Motor neuron (in vitro differentiated cells): ENCODE results near the gene CLEC18A. TPM values are rescaled to one million over a fixed set of nuclear protein-coding genes. Genes with fewer than 3 reads are reported as not detected.

Experiments used
- ATAC-seq, 8 experiments: fragments of 200-7000 bp; cut with Tn5 transposase; replicated peaks in 6 of 8; 2 replicates each; pipeline ENCODE4 v1.8.0; 2021; ENCODE audit warnings: mild to moderate bottlenecking in 8 of 8, moderate library complexity in 8 of 8
- H3K27ac ChIP-seq, 2 donors: fragments of 250-450 bp; sonication (Bioruptor Pico); 2 replicates each; pipeline ENCODE4 v1.9.0; 2021; ENCODE audit warnings: antibody characterized with exemption in 2 of 2, mild to moderate bottlenecking in 2 of 2, moderate library complexity in 1 of 2
- H3K4me1 ChIP-seq, 2 donors: fragments of 250-450 bp; sonication (Bioruptor Pico); replicated peaks in 1 of 2; 2 replicates each; pipeline ENCODE4 v1.6.1; 2021; ENCODE audit warnings: antibody characterized with exemption in 2 of 2, mild to moderate bottlenecking in 2 of 2, moderate library complexity in 1 of 2
- H3K4me3 ChIP-seq, 5 donors: fragments of 250-450 bp; sonication (Bioruptor Pico); 2 replicates each; pipeline ENCODE4 v1.9.0; 2021; ENCODE audit warnings: antibody characterized with exemption in 5 of 5, mild to moderate bottlenecking in 5 of 5, moderate library complexity in 4 of 5
- whole genome bisulfite sequencing, 10 experiments: fragments of 450-650 bp; shearing (Covaris generic); methylation state at CpG; one replicate each; pipeline ENCODE4 v1.0.0; 2022; 5-methylcytosine and 5-hydroxymethylcytosine counted together
- in situ Hi-C, 9 experiments: fragments of 400-800 bp; cut with MboI; loops; one replicate each; pipeline ENCODE4 v1.15.0; 2021; ENCODE audit warnings: low sequenced_read_pairs in 9 of 9, low pct_unique_long_range_greater_than_20kb in 2 of 9; ENCODE audit not compliant: unreplicated experiment in 9 of 9
- total RNA-seq, 8 experiments: library from RNA; unstranded; fragments of 300-600 nt; gene quantifications; 2 replicates each; pipeline versions ENCODE4 v1.2.3 to v1.2.4, GENCODE V29; 2022

The CLEC18A gene
- total RNA-seq, 8 experiments from 2014 or later, result 0.71 to 4.8 (median 1.5) TPM

DNA sequence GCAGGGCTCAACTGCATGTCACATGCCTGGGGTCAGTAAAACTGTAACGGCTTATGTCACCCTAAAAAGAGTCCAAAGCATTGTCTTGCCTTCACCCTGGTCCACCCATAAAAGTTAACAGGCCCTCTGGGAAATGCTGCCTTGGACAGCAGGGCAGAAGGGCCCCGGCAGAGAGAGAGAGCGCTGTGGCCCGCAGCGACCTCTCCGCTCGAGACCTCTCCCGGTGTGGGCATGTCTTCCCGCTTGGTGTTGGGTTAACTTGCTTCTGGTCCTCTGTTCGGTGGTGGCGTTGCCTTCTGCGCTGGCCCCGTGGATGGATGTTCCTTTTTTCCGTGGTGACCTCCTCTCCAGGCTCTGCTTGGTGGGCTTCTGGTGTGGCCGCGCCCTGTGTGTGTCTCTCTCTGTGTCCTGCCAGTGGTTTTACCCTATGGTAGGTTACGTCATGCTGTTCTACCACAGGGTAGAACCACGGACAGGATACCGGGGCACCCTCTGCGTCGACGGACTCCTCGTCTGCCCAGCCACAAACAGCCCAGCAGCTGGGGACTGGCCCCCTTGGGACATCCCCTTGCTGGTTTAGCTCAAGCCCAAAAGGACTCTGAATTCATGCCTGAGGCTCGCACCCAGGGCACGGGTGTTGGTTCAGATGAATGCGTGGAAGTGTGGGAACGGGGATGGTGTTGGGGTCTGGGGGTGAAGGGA is 18.3 kb upstream of the CLEC18A start:
- H3K4me3 ChIP-seq, result no peak overlapping the region
- ATAC-seq, result no peak
- H3K27ac ChIP-seq, result no peak overlapping the region
- in situ Hi-C loops, result loop anchor here in 3 of 9 experiments (10.0 to 25.0 kb wide), 2 partner anchors 121 to 138 kb away; no protein-coding TSS in a partner anchor
- peaks cover 0 to 2% of the 10 kb centered on the region in 2 donors for H3K4me1 ChIP-seq
- 91 to 100% (median 100%) methylated on average over 1 to 7 of the region's 27 CpGs; no CpG with 5 or more reads in 5 of the 10 experiments for WGBS, 10 experiments

DNA sequence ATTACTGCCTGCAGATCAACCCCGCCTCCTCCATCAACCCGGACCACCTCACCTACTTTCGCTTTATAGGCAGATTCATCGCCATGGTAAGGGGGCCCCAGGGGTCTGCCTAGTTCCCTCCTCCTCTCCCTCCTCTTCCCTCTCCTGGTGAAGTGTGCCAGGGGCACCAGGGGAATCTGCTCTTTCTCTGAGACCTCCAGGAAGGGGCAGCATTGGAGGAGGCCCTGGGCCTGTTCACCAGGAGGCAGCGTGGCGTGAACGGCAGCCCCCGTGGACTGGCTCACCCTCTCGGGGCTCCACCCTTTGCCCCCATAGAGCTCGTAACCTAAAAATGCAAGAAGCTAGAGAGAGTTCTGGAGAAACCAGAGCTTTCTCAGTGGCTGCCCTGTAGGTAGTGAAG is 17.1 kb upstream of the CLEC18A start:
- ATAC-seq, result peak in 1 of 8 experiments; percentile 27
- no peak overlapping the region for H3K27ac ChIP-seq
- 0 to 100% (median 92%) methylated on average over 1 to 8 of the region's 10 CpGs; no CpG with 5 or more reads in 4 of the 10 experiments for WGBS, 10 experiments

GRCh38 chr16:69934751-69935150 is 16.4 kb upstream of the CLEC18A start:
- peaks cover 0 to 2% of the 10 kb centered on the region in 2 donors for H3K4me1 ChIP-seq
- no peak overlapping the region for H3K4me3 ChIP-seq
- 93 to 100% (median 94%) methylated on average over 1 to 16 of the region's 17 CpGs; no CpG with 5 or more reads in 4 of the 10 experiments for WGBS, 10 experiments
- in situ Hi-C loops, result loop anchor here in 3 of 9 experiments (10.0 to 25.0 kb wide), 2 partner anchors 122 to 140 kb away; no protein-coding TSS in a partner anchor
- no peak overlapping the region for H3K27ac ChIP-seq
- ATAC-seq, result no peak

More for the DNA sequence above, 17.1 kb upstream of the CLEC18A start:
- H3K4me3 ChIP-seq, result no peak overlapping the region
- in situ Hi-C loops, result loop anchor here in 3 of 9 experiments (10.0 to 25.0 kb wide), 2 partner anchors 122 to 139 kb away; no protein-coding TSS in a partner anchor
- H3K4me1 ChIP-seq, result peaks cover 0 to 2% of the 10 kb centered on the region in 2 donors

GRCh38 chr16:69935278-69935711 is 15.8 kb upstream of the CLEC18A start:
- no peak for ATAC-seq
- in situ Hi-C loops, result loop anchor here in 3 of 9 experiments (10.0 to 25.0 kb wide), 2 partner anchors 123 to 140 kb away; no protein-coding TSS in a partner anchor
- no peak overlapping the region for H3K27ac ChIP-seq
- WGBS, 10 experiments, result 15 to 100% (median 90%) methylated on average over 1 to 4 of the region's 19 CpGs; no CpG with 5 or more reads in 5 of the 10 experiments
- H3K4me3 ChIP-seq, result no peak overlapping the region
- H3K4me1 ChIP-seq, result no peaks in the 10 kb centered on the region

GRCh38 chr16:69935740-69936139 is 15.4 kb upstream of the CLEC18A start:
- Histone ChIP-seq H3K27ac (no peak overlapping the region), H3K4me3 (no peak overlapping the region), H3K4me1 (no peaks in the 10 kb centered on the region)
- in situ Hi-C loops, result loop anchor here in 3 of 9 experiments (10.0 to 25.0 kb wide), 2 partner anchors 123 to 141 kb away; no protein-coding TSS in a partner anchor
- ATAC-seq, result no peak
- WGBS, 10 experiments, result 60 to 100% (median 86%) methylated on average over 1 to 4 of the region's 10 CpGs; no CpG with 5 or more reads in 7 of the 10 experiments

GRCh38 chr16:69936252-69936651 is 14.9 kb upstream of the CLEC18A start:
- 80 to 100% (median 96%) methylated on average over 1 to 12 of the region's 16 CpGs; no CpG with 5 or more reads in 5 of the 10 experiments for WGBS, 10 experiments
- Histone ChIP-seq H3K27ac (no peak overlapping the region), H3K4me3 (no peak overlapping the region), H3K4me1 (peaks cover 0 to 3% of the 10 kb centered on the region in 2 donors)
- no peak for ATAC-seq
- in situ Hi-C loops, result loop anchor here in 3 of 9 experiments (10.0 to 25.0 kb wide), 2 partner anchors 124 to 141 kb away; no protein-coding TSS in a partner anchor

- H3K4me3 ChIP-seq, result no peak overlapping the region
- H3K27ac ChIP-seq, result no peak overlapping the region
- 95 to 100% methylated on average over 4 to 10 of the region's 21 CpGs; no CpG with 5 or more reads in 8 of the 10 experiments for WGBS, 10 experiments
- H3K4me1 ChIP-seq, result peaks cover 0 to 8% of the 10 kb centered on the region in 2 donors
- in situ Hi-C loops, result loop anchor here in 3 of 9 experiments (10.0 to 25.0 kb wide), 2 partner anchors 124 to 142 kb away; no protein-coding TSS in a partner anchor
- no peak for ATAC-seq
Observed at GRCh38 chr16:69936751-69937211, 14.4 kb upstream of the CLEC18A start.

DNA sequence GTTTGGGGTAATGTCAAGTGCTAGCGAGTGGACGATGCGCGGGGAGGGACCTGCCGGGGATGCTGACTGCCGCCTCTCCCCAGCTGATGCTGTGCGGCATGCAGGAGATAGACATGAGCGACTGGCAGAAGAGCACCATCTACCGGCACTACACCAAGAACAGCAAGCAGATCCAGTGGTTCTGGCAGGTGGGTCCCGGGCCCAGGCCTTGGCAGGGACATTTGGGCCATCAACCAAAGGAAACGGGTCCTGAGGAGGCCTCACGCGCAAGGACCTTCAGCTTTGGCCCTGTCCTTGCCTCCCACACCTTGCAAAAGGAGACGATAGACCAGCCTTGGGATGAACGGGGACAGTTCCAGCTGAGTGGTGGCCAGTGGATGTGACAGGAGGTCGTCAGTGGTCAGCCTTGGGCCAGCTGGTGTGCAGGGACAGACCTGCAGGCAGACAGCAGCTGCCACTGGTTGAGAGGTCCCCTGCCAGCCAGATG is 13.6 kb upstream of the CLEC18A start:
- peak in 2 of 8 experiments; percentile 25 to 32 for ATAC-seq
- 62 to 87% (median 82%) methylated on average over 2 to 13 of the region's 16 CpGs; no CpG with 5 or more reads in 3 of the 10 experiments for WGBS, 10 experiments
- Histone ChIP-seq H3K27ac (no peak overlapping the region), H3K4me1 (peaks cover 0 to 9% of the 10 kb centered on the region in 2 donors), H3K4me3 (no peak overlapping the region)
- in situ Hi-C loops, result loop anchor here in 3 of 9 experiments (10.0 to 25.0 kb wide), 2 partner anchors 125 to 143 kb away; no protein-coding TSS in a partner anchor

DNA sequence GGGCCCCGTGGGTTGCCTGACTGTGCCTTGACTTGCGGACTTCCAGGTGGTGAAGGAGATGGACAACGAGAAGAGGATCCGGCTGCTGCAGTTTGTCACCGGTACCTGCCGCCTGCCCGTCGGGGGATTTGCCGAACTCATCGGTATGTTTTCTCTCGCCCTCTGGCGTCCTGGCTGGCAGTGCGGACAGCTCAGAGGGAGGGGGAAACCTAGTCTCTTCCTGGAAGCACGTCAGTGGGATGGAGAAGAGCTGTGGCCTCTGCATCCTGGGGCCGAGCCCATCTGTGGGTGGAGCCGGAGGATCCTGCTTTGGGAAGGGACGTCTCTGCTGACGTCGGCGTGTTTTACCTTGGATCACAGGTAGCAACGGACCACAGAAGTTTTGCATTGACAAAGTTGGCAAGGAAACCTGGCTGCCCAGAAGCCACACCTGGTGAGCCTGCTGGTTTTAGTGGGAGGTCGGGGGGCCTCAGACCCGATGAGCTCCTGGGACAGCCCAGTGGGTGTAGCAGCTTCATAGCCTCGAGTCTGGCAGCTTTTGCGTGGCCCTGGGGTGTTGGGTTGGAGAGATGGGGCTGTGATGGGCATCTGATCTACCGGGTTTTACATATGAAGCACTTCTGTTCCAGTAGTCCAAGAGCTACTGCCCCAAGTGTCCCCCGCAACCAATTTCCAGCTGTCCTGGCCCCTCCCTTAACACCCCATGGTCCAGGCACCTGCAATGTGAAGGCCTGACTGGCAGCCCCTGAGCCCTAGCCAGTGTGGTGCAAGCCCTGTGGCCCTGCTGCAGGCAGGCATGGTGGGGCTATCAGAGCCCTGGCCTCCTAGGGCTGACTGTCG is 11.9 kb upstream of the CLEC18A start:
- no peak overlapping the region for H3K27ac ChIP-seq
- no peak overlapping the region for H3K4me3 ChIP-seq
- in situ Hi-C loops, result loop anchor here in 3 of 9 experiments (10.0 to 25.0 kb wide), 2 partner anchors 127 to 144 kb away; no protein-coding TSS in a partner anchor
- ATAC-seq, result no peak
- peaks cover 5 to 16% of the 10 kb centered on the region in 2 donors for H3K4me1 ChIP-seq
- 89 to 100% (median 97%) methylated on average over 3 to 11 of the region's 28 CpGs; no CpG with 5 or more reads in 7 of the 10 experiments for WGBS, 10 experiments

DNA sequence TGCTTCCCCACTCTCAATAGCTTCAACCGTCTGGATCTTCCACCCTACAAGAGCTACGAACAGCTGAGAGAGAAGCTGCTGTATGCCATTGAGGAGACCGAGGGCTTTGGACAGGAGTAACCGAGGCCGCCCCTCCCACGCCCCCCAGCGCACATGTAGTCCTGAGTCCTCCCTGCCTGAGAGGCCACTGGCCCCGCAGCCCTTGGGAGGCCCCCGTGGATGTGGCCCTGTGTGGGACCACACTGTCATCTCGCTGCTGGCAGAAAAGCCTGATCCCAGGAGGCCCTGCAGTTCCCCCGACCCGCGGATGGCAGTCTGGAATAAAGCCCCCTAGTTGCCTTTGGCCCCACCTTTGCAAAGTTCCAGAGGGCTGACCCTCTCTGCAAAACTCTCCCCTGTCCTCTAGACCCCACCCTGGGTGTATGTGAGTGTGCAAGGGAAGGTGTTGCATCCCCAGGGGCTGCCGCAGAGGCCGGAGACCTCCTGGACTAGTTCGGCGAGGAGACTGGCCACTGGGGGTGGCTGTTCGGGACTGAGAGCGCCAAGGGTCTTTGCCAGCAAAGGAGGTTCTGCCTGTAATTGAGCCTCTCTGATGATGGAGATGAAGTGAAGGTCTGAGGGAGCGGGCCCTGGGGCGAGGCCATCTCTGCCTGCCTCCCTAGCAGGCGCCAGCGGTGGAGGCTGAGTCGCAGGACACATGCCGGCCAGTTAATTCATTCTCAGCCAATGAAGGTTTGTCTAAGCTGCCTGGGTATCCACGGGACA is 11.1 kb upstream of the CLEC18A start:
- in situ Hi-C loops, result loop anchor here in 3 of 9 experiments (10.0 to 25.0 kb wide), 2 partner anchors 128 to 145 kb away; no protein-coding TSS in a partner anchor
- peaks cover 5 to 16% of the 10 kb centered on the region in 2 donors for H3K4me1 ChIP-seq
- WGBS, 10 experiments, result 88 to 92% (median 90%) methylated on average over 3 to 6 of the region's 26 CpGs; no CpG with 5 or more reads in 7 of the 10 experiments
- H3K27ac ChIP-seq, result no peak overlapping the region
- ATAC-seq, result no peak
- no peak overlapping the region for H3K4me3 ChIP-seq

DNA sequence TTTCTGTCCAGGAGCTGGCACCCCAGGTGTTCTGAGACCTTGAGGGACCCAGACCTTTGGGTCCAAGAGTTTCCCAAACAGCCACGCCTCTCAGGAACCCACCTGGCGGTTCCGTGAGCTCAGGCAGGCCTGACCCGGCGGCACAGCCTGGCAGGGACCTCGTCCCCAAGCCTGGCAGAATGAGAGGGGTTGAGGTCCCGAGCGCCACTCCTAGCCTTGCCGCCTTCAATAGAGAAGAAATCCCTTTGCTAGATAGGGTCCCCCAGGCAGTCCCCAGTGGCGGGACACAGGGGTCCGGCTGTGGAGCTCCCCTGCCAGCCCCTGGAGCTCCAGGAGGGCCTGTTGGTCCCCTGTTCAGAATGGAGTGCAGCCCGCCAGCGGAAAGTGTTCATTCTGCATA is 10.5 kb upstream of the CLEC18A start:
- no peak overlapping the region for H3K4me3 ChIP-seq
- in situ Hi-C loops, result loop anchor here in 2 of 9 experiments (25.0 kb wide), 1 partner anchor 128 kb away; no protein-coding TSS in a partner anchor
- no peak overlapping the region for H3K27ac ChIP-seq
- whole genome bisulfite sequencing, 10 experiments, result 90% methylated on average over 2 of the region's 13 CpGs; no CpG with 5 or more reads in 9 of the 10 experiments
- peaks cover 5 to 16% of the 10 kb centered on the region in 2 donors for H3K4me1 ChIP-seq
- ATAC-seq, result no peak
